ENCODE measurements around the gene SCUBE1.

The SCUBE1 gene

DNA sequence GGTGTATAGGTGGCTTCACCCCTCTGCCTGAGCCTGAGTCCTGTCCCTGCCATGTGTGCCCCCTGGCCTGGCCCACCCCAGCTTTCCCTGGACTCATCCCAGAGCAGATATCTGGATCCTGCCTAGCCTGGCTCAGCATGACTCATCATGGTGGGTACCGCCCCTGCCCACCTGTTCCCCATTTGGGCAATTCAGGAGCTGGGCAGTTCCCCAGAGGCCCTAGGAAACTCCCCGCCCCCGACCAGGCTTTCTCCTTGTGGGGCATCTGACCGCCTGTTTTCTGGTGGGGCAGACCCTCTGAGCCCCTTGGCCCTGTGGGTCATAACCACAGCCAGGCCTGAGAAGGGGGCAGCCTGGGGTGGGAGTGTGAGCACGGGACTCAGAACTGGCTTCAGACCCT is 187.4 kb downstream of the SCUBE1 start:
- DNase-seq (ENCODE audit: low read depth) = no peak

- no peak for DNase-seq (ENCODE audit: low read depth)
These were observed 188.2 kb downstream of the SCUBE1 start for GRCh38 chr22:43154887-43155536.

DNA sequence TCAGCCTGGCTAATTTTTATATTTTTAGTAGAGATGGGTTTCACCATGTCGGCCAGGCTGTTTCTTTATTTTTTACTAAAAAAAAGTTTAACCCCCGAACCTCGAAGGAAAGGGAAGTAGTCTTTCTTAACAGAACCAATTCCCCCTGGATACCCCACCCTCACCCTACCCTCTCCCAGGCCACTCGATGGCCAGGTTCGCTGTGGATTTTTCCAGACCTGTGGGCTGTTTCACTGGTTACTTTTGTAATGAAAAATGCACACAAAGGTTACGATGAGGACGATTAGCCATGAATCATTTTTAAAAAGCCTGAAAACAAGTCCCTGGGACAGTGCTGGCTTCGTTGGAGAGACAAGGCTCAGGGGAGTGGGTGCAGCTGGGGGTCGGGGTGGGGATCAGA is 189.3 kb downstream of the SCUBE1 start:
- no peak for DNase-seq (ENCODE audit: low read depth)

DNA sequence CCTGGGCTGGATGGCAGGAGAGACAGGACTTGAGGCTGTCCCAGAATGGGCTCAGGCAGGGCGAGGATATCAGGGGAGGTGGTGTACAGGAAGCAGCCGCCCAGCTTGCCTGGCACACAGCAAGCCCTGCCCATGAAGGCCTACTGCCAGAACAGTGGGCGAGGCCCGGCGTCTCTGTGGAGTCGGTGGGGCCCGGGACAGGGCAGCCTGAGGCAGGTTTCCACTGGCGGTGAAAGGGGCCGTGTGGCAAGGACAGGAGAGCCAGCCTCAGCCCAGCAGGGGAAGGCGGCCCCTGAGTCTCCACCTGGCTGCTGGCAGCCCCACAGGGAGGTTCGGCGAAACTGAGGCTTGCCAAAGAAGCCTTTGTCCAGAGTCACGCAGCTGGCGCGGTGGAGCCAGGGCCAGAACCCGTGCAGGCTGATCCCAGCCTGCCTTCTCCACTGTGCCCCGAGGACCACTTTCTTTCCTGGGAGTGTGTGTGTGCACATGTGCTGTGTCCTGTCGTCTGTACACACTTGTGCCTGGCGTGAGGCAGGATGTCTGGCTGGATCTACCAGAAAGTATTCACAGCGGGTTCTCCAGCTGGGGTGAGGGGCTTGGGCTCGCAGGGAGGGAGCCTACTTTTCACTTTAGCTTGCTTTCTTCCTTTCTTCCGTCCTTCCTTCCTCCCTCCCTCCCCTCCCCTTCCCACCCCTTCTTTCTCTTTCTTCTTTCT is 190.7 kb downstream of the SCUBE1 start:
- peak; percentile 37 for DNase-seq (ENCODE audit: low read depth)

DNA sequence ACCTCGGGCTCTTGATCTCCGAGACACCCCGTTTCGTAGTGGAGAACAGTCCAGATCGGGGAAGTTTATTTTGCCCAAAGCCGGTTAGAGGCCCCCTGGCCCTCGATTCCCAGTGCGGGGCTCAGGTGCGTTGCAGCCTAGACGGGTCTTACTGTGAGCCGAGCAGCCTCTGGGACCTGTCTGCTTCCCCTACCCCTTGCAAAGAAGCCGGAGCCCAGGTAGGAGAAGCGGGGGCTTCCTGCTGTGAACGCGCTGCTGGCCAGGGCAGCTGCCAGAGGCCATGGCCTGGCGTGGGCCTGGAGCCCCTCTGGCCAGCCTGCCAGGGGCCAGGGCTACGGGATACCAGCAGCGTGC is 191.2 kb downstream of the SCUBE1 start:
- DNase-seq (ENCODE audit: low read depth) = no peak

- DNase-seq (ENCODE audit: low read depth) = peak; percentile 50
These were observed 191.7 kb downstream of the SCUBE1 start, which contains the start of gene TSPO for GRCh38 chr22:43151251-43152002. TSPO (plus strand) TSS chr22:43151559; CDS start chr22:43159239, 7,680 bp downstream.

- DNase-seq (ENCODE audit: low read depth) = no peak
These were observed 192.4 kb downstream of the SCUBE1 start for GRCh38 chr22:43150731-43151206.

- no peak for DNase-seq (ENCODE audit: low read depth)
These were observed 194.6 kb downstream of the SCUBE1 start for GRCh38 chr22:43148581-43148980.

- no peak for DNase-seq (ENCODE audit: low read depth)
These were observed 195.4 kb downstream of the SCUBE1 start for GRCh38 chr22:43147821-43148220.

Measured in stimulated activated CD8-positive, alpha-beta memory T cell treated with anti-CD3 and anti-CD28 coated beads, Interleukin-12 subunit alpha, Interleukin-12 subunit beta, amount 100 ng/mL, for 4 hours (primary cell).